ENCODE measurements around the gene RIN3. TPM values are rescaled to one million over a fixed set of nuclear protein-coding genes. Genes with fewer than 3 reads are reported as not detected.
A peak's percentile ranks its signal among the peaks of the same experiment; 100 is the strongest.

Gene RIN3
- total RNA-seq, 3 donors from 2014 or later = 10.7 to 19.7 (median 12.1) TPM

GRCh38 chr14:92646952-92647796 lies 133.6 kb downstream of the RIN3 start:
- Histone ChIP-seq H3K36me3 (no peaks in the 10 kb centered on the region), H3K4me3 (no peak overlapping the region), H3K9me3 (peaks cover 0 to 7% of the 10 kb centered on the region in 2 donors), H3K27ac (peak overlapping the region in 1 of 2 donors; percentile 44), H3K4me1 (no peaks in the 10 kb centered on the region), H3K27me3 (no peaks in the 10 kb centered on the region)
- intact Hi-C loops (cut with DNase I; ENCODE audit: low total_unique reads) = no loop called here
- no peak for TF ChIP-seq POLR2A (IDR thresholded peaks at IDR 0.05)
- no peak for TF ChIP-seq POLR2AphosphoS5 (IDR thresholded peaks at IDR 0.05)
- TF ChIP-seq CTCF (IDR thresholded peaks at IDR 0.05) = no peak
- no peak for DNase-seq (ENCODE audit: low spot score in 2 of 2)

- DNase-seq (ENCODE audit: low spot score in 2 of 2) = no peak
- no peaks in the 10 kb centered on the region for H3K27me3 ChIP-seq
- H3K4me3 ChIP-seq = no peak overlapping the region
- peak overlapping the region in 1 of 2 donors; percentile 52 for H3K27ac ChIP-seq
- peaks cover 0 to 7% of the 10 kb centered on the region in 2 donors for H3K9me3 ChIP-seq
- intact Hi-C loops (cut with DNase I; ENCODE audit: low total_unique reads) = no loop called here
- no peaks in the 10 kb centered on the region for H3K36me3 ChIP-seq
- TF ChIP-seq POLR2A (IDR thresholded peaks at IDR 0.05) = no peak
- no peak for TF ChIP-seq CTCF (IDR thresholded peaks at IDR 0.05)
- TF ChIP-seq POLR2AphosphoS5 (IDR thresholded peaks at IDR 0.05) = no peak
- no peaks in the 10 kb centered on the region for H3K4me1 ChIP-seq
These were observed 134.3 kb downstream of the RIN3 start for GRCh38 chr14:92647797-92648279.

- H3K27ac ChIP-seq = peak overlapping the region; percentile 76 to 87
- H3K27me3 ChIP-seq = no peaks in the 10 kb centered on the region
- no peak for DNase-seq (ENCODE audit: low spot score in 2 of 2)
- no peak overlapping the region for H3K4me3 ChIP-seq
- H3K9me3 ChIP-seq = peaks cover 0 to 7% of the 10 kb centered on the region in 2 donors
- no peaks in the 10 kb centered on the region for H3K4me1 ChIP-seq
- TF ChIP-seq CTCF (IDR thresholded peaks at IDR 0.05) (no peak), POLR2AphosphoS5 (IDR thresholded peaks at IDR 0.05) (no peak)
- H3K36me3 ChIP-seq = no peaks in the 10 kb centered on the region
- intact Hi-C loops (cut with DNase I; ENCODE audit: low total_unique reads) = no loop called here
These were observed 135.5 kb downstream of the RIN3 start for GRCh38 chr14:92649066-92649465.

GRCh38 chr14:92649934-92650545 lies 136.5 kb downstream of the RIN3 start:
- DNase-seq (ENCODE audit: low spot score in 2 of 2) = peak in 1 of 2 donors; percentile 78
- H3K36me3 ChIP-seq = no peaks in the 10 kb centered on the region
- H3K27ac ChIP-seq = peak overlapping the region; percentile 76 to 87
- peaks cover 0 to 3% of the 10 kb centered on the region in 2 donors for H3K9me3 ChIP-seq
- no peak for TF ChIP-seq CTCF (IDR thresholded peaks at IDR 0.05)
- TF ChIP-seq POLR2A (IDR thresholded peaks at IDR 0.05) = no peak
- TF ChIP-seq POLR2AphosphoS5 (IDR thresholded peaks at IDR 0.05) = peak in 2 of 3 donors; percentile 70 to 88
- no peaks in the 10 kb centered on the region for H3K27me3 ChIP-seq
- no peak overlapping the region for H3K4me3 ChIP-seq
- no peaks in the 10 kb centered on the region for H3K4me1 ChIP-seq
- intact Hi-C loops (cut with DNase I; ENCODE audit: low total_unique reads) = no loop called here

GRCh38 chr14:92650581-92651105 lies 137.1 kb downstream of the RIN3 start:
- intact Hi-C loops (cut with DNase I; ENCODE audit: low total_unique reads) = no loop called here
- TF ChIP-seq POLR2A (IDR thresholded peaks at IDR 0.05) (no peak), CTCF (IDR thresholded peaks at IDR 0.05) (no peak), POLR2AphosphoS5 (IDR thresholded peaks at IDR 0.05) (no peak)
- DNase-seq (ENCODE audit: low spot score in 2 of 2) = no peak
- H3K27me3 ChIP-seq = no peaks in the 10 kb centered on the region
- peak overlapping the region; percentile 76 to 87 for H3K27ac ChIP-seq
- H3K9me3 ChIP-seq = no peaks in the 10 kb centered on the region
- H3K4me3 ChIP-seq = peak overlapping the region in 1 of 3 donors; percentile 58
- no peaks in the 10 kb centered on the region for H3K4me1 ChIP-seq
- no peaks in the 10 kb centered on the region for H3K36me3 ChIP-seq
